Effector memory CD8-positive, alpha-beta T cell (primary cell): Measurements from ENCODE around the gene MS4A4E.
"Not testable (repeated sequence)": the region's sequence is repeated elsewhere in the genome, so short reads cannot be mapped to it uniquely, and the experiment has no call there.

Source experiments
- ATAC-seq: fragments of 150-1000 bp; cut with Tn5 transposase; replicated peaks from 2 replicates; pipeline ENCODE4 v1.10.0; 2021; ENCODE audit warnings: mild to moderate bottlenecking, moderate library complexity
- DNase-seq, 3 experiments: peaks; one replicate each; pipeline ENCODE4 v3.0.0; 2021
- H3K27ac Mint-ChIP-seq, 2 donors: one replicate each; pipeline ENCODE4 v1.8.0; 2022; ENCODE audit warnings: mild to moderate bottlenecking in 2 of 2, mixed read lengths in 2 of 2, moderate library complexity in 2 of 2
- H3K27me3 Mint-ChIP-seq, 2 donors: one replicate each; pipeline ENCODE4 v1.8.0; 2022; ENCODE audit warnings: mixed read lengths in 2 of 2
- H3K36me3 Mint-ChIP-seq: one replicate; pipeline ENCODE4 v1.8.0; 2022; ENCODE audit warnings: mild to moderate bottlenecking, moderate library complexity, mixed read lengths; ENCODE audit not compliant: insufficient read depth
- H3K4me1 Mint-ChIP-seq, 2 donors: one replicate each; pipeline ENCODE4 v1.8.0; 2022; ENCODE audit warnings: low read depth in 2 of 2, mixed read lengths in 2 of 2
- H3K4me3 Mint-ChIP-seq, 2 donors: one replicate each; pipeline ENCODE4 v1.8.0; 2022; ENCODE audit warnings: mild to moderate bottlenecking in 2 of 2, mixed read lengths in 2 of 2, moderate library complexity in 2 of 2
- H3K9me3 Mint-ChIP-seq, 2 donors: one replicate each; pipeline ENCODE4 v1.8.0; 2022; ENCODE audit warnings: mixed read lengths in 2 of 2

MS4A4E gene

DNA sequence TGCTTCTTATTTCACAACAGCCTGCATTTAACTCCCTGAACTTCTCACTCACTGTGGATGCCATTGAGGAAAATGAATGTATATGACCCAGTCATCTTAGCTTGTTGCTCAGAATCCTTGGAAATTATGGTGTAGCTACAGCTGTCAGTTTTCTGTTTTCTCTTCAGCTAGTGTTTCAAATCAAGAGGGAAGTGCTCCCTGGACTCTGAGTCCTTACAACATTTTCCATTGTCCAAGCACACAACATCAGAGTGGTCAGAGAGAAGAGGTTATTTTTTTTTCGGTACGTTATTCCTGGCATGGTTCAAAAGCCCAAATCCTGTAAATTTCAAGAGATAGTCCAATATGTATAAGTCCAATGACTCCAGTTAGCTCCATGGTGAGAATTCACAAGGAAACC is 83.7 kb downstream of the MS4A4E start:
- ATAC-seq: no peak
- Mint-ChIP-seq H3K4me3 (no peak overlapping the region), H3K36me3 (no peaks in the 10 kb centered on the region), H3K4me1 (no peaks in the 10 kb centered on the region), H3K27me3 (peaks cover 10 to 30% of the 10 kb centered on the region in 2 donors), H3K27ac (no peak overlapping the region), H3K9me3 (no peaks in the 10 kb centered on the region)
- no peak for DNase-seq

DNA sequence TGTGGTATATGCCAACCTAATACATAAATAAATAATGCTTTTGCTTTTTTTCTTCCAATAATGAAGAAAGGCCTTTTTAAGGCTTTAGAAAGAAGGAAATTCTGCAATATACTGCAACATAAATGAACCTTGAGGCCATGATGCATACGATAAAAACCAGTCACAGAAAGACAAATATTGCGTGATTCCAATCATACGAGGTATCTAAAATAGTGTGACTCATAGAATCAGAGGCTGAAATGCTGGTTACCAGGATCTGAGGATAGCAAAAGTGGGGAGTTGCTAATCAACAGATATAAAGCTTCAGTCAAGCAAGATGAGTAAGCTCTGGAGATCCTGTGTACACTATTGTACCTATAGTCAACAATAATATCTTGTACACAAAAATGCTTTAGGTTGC is 84.3 kb downstream of the MS4A4E start:
- no peak overlapping the region for H3K4me3 Mint-ChIP-seq
- H3K36me3 Mint-ChIP-seq: no peaks in the 10 kb centered on the region
- ATAC-seq: no peak
- no peaks in the 10 kb centered on the region for H3K9me3 Mint-ChIP-seq
- H3K27me3 Mint-ChIP-seq: peaks cover 10 to 25% of the 10 kb centered on the region in 2 donors
- DNase-seq: no peak
- H3K27ac Mint-ChIP-seq: no peak overlapping the region
- H3K4me1 Mint-ChIP-seq: no peaks in the 10 kb centered on the region

DNA sequence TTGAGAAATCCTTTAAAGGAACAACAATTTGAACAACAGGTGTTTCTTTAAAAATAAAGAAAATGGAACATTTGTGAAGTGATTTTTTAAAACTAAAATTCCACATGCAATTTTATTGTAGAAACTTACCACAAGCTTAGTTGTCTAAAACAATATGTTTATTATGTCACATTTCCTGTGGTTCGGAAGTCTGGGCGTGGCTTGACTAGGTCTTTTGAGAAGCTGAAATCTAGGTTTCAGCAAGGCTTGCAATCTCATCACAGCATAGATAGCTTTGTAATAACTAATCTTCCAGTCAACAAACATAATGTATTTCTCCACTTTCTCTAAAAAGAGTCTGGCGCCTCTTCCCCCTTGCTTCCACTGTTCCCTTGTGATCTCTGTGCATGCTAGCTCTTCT is 87.0 kb downstream of the MS4A4E start:
- Mint-ChIP-seq H3K4me3 (no peak overlapping the region), H3K27ac (no peak overlapping the region), H3K27me3 (peaks cover 10 to 34% of the 10 kb centered on the region in 2 donors), H3K36me3 (no peaks in the 10 kb centered on the region), H3K9me3 (no peaks in the 10 kb centered on the region), H3K4me1 (no peaks in the 10 kb centered on the region)
- no peak for DNase-seq
- ATAC-seq: no peak

DNA sequence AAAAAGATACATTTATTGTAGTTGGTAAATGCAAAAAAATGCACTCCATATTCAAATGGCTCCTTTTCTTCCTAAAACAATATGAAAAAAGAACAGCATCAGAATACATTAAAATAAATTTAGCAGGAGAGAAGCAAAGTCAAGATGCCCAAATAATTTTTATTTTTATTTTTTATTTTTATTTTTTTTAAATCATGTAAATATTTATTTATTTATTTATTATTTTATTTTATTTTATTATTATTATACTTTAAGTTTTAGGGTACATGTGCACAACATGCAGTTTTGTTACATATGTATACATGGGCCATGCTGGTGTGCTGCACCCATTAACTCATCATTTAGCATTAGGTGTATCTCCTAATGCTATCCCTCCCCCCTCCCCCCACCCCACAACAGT is 90.2 kb downstream of the MS4A4E start:
- not testable (repeated sequence) for H3K36me3 Mint-ChIP-seq, H3K4me1 Mint-ChIP-seq, DNase-seq, H3K9me3 Mint-ChIP-seq, H3K27ac Mint-ChIP-seq, ATAC-seq, H3K4me3 Mint-ChIP-seq
- peaks cover 0 to 17% of the 10 kb centered on the region in 2 donors for H3K27me3 Mint-ChIP-seq

DNA sequence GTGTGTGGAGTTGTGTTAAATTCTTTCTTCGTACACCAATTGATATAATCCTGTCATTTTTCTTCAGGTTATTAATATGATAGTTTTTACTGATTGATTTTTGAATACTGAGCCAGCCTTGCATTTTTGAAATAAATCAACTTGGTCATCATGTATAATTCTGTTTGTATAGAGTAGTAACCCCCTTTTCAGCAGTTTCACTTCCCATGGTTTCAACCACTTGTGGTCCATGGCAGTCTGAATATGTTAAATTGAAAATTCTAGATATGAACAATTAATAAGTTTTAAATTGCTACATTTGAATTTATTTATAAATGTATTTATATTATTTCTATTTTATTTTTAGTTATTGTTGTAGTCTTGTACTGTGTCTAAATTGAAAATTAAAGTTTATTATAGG is 92.7 kb downstream of the MS4A4E start:
- DNase-seq (no peak), ATAC-seq (no peak)
- H3K36me3 Mint-ChIP-seq: no peaks in the 10 kb centered on the region
- H3K4me3 Mint-ChIP-seq: no peak overlapping the region
- H3K9me3 Mint-ChIP-seq: no peaks in the 10 kb centered on the region
- no peak overlapping the region for H3K27ac Mint-ChIP-seq
- H3K4me1 Mint-ChIP-seq: no peaks in the 10 kb centered on the region
- H3K27me3 Mint-ChIP-seq: peaks cover 0 to 11% of the 10 kb centered on the region in 2 donors
